CD14-positive monocyte (primary cell): ENCODE results near the gene TMEM120B. TPM values are rescaled to one million over a fixed set of nuclear protein-coding genes. Genes with fewer than 3 reads are reported as not detected.

Experiments used
- DNase-seq, 3 donors: peaks; one replicate each; pipeline ENCODE4 v3.0.0-alpha.2; 2011 to 2022
- H2AFZ ChIP-seq: 2 replicates; pipeline ENCODE4 v1.6.0; 2012; ENCODE audit warnings: mild to moderate bottlenecking, low read depth, low read length, inconsistent platforms; ENCODE audit not compliant: insufficient read depth, poor library complexity, severe bottlenecking
- H3K27ac ChIP-seq, 2 donors: 1 replicate in 1 of 2; 2 replicates in 1 of 2; pipeline ENCODE4 v1.5.1; 2012 to 2013; ENCODE audit warnings: low read length in 2 of 2, control low read depth in 1 of 2, inconsistent platforms in 1 of 2, low read depth in 1 of 2, mild to moderate bottlenecking in 1 of 2
- H3K27me3 ChIP-seq, 2 donors: one replicate each; pipeline versions ENCODE4 v1.6.0 to v1.6.1; 2011 to 2013; ENCODE audit warnings: low read length in 2 of 2; ENCODE audit not compliant: control insufficient read depth in 2 of 2, insufficient read depth in 2 of 2
- H3K36me3 ChIP-seq, 2 donors: replicated peaks in 1 of 2; 1 replicate in 1 of 2; 2 replicates in 1 of 2; pipeline versions ENCODE4 v1.5.1 to v1.6.1; 2012 to 2013; ENCODE audit warnings: low read length in 2 of 2, control low read depth in 1 of 2, inconsistent platforms in 1 of 2, mild to moderate bottlenecking in 1 of 2; ENCODE audit not compliant: insufficient read depth in 2 of 2, control insufficient read depth in 1 of 2
- H3K4me1 ChIP-seq, 2 donors: 1 replicate in 1 of 2; 2 replicates in 1 of 2; pipeline versions ENCODE4 v1.5.1 to v1.6.1; 2012 to 2013; ENCODE audit warnings: low read length in 2 of 2, control low read depth in 1 of 2, inconsistent platforms in 1 of 2, mild to moderate bottlenecking in 1 of 2, moderate library complexity in 1 of 2; ENCODE audit not compliant: insufficient read depth in 2 of 2, control insufficient read depth in 1 of 2
- H3K4me2 ChIP-seq: replicated peaks from 2 replicates; pipeline ENCODE3; 2012; ENCODE audit warnings: low read length, moderate library complexity, mild to moderate bottlenecking; ENCODE audit not compliant: poor library complexity, severe bottlenecking; ENCODE audit errors: extremely low read depth
- H3K4me3 ChIP-seq, 3 experiments: fragments of 200-600 bp in 1 of 3; sonication (generic) in 1 of 3; replicated peaks in 1 of 3; 1 replicate in 2 of 3; 2 replicates in 1 of 3; pipeline ENCODE4 v1.5.1; 2011 to 2013; ENCODE audit warnings: low read length in 3 of 3, mild to moderate bottlenecking in 3 of 3, control low read depth in 2 of 3, low read depth in 2 of 3, inconsistent platforms in 1 of 3, moderate library complexity in 1 of 3
- H3K79me2 ChIP-seq: 2 replicates; pipeline ENCODE4 v1.6.0; 2012; ENCODE audit warnings: mild to moderate bottlenecking, control low read depth, inconsistent platforms, low read length, moderate library complexity; ENCODE audit not compliant: insufficient read depth
- H3K9ac ChIP-seq: 2 replicates; pipeline ENCODE4 v1.6.0; 2017; ENCODE audit warnings: low read length, mild to moderate bottlenecking; ENCODE audit not compliant: insufficient read depth, poor library complexity, severe bottlenecking
- H3K9me3 ChIP-seq, 2 donors: replicated peaks in 1 of 2; 1 replicate in 1 of 2; 2 replicates in 1 of 2; pipeline versions ENCODE4 v1.5.1 to v1.6.1; 2012 to 2013; ENCODE audit warnings: low read length in 2 of 2, control low read depth in 1 of 2; ENCODE audit not compliant: control insufficient read depth in 1 of 2, insufficient read depth in 1 of 2
- H4K20me1 ChIP-seq: 2 replicates; pipeline ENCODE4 v1.6.0; 2012; ENCODE audit warnings: mild to moderate bottlenecking, low read length, control low read depth, moderate library complexity; ENCODE audit not compliant: insufficient read depth
- H3K27ac Mint-ChIP-seq, 7 donors: one replicate each; pipeline ENCODE4 v1.8.0; 2020; ENCODE audit warnings: mild to moderate bottlenecking in 7 of 7, mixed read lengths in 7 of 7, moderate library complexity in 6 of 7, inconsistent platforms in 2 of 7
- H3K27me3 Mint-ChIP-seq, 3 donors: one replicate each; pipeline ENCODE4 v1.8.0; 2021 to 2022; ENCODE audit warnings: low read depth in 3 of 3, mild to moderate bottlenecking in 3 of 3, mixed read lengths in 3 of 3, moderate library complexity in 3 of 3, inconsistent platforms in 1 of 3
- H3K36me3 Mint-ChIP-seq, 2 donors: one replicate each; pipeline ENCODE4 v1.8.0; 2020; ENCODE audit warnings: mixed read lengths in 2 of 2, inconsistent platforms in 1 of 2, mild to moderate bottlenecking in 1 of 2
- H3K4me1 Mint-ChIP-seq: one replicate; pipeline ENCODE4 v1.8.0; 2020; ENCODE audit warnings: mild to moderate bottlenecking, mixed read lengths
- H3K4me3 Mint-ChIP-seq, 2 donors: one replicate each; pipeline ENCODE4 v1.8.0; 2020; ENCODE audit warnings: mild to moderate bottlenecking in 2 of 2, mixed read lengths in 2 of 2, moderate library complexity in 1 of 2
- H3K9me3 Mint-ChIP-seq, 7 donors: one replicate each; pipeline ENCODE4 v1.8.0; 2020 to 2022; ENCODE audit warnings: mixed read lengths in 7 of 7, mild to moderate bottlenecking in 6 of 7, moderate library complexity in 6 of 7, inconsistent platforms in 2 of 7
- WGBS: methylation state at CpG from one replicate; pipeline ENCODE4 v1.1.5; 2013; ENCODE audit warnings: missing lambda C conversion rate; ENCODE audit not compliant: insufficient coverage; 5-methylcytosine and 5-hydroxymethylcytosine counted together
- intact Hi-C, 2 donors: fragments of 100-400 bp; cut with micrococcal nuclease; formaldehyde crosslinking; loops; one replicate each; pipeline versions ENCODE4 v1.15.0 to v1.15.1; 2023
- polyA plus RNA-seq, 3 donors: library from polyadenylated mRNA; depleted of rRNA in 1 of 3; unstranded in 2 of 3; stranded (reverse) in 1 of 3; fragments of 300-500 nt in 2 of 3; fragments of >200 nt in 1 of 3; fragmentation: Illumina TruSeq in 2 of 3; gene quantifications; 1 replicate in 2 of 3; 2 replicates in 1 of 3; pipeline ENCODE4 v1.2.3, GENCODE V29; 2012 to 2021
- TF ChIP-seq, protein P1 (sequence below): fragments of 200-600 bp; IDR thresholded peaks from one replicate; pipeline ENCODE4 v1.8.0; 2022; ENCODE audit warnings: antibody characterized with exemption, mild to moderate bottlenecking

Gene TMEM120B
- polyA plus RNA-seq, 3 donors, result 0.65 to 2.4 (median 1.1) TPM

DNA sequence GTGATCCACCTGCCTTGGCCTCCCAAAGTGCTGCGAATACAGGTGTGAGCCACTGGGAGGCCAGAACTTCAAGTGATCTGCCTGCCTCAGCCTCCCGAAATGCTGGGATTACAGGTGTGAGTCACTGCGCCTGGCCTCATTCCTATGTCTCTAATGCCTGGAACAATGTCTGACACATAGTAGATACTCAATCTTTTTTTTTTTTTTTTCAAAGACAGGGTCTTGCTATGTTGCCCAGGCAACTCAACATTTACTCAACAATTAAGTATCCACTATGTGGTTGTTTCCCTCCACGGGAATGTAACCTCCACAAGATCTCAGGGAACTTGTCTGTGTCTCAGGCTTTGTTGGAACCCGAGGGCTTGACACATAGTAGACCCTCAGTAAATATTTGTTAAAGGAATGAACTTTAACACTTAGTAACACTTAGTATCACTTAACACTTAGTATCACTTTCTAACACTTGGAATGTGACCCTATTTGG is 3.0 kb upstream of the TMEM120B start:
- Histone ChIP-seq H3K36me3 (no peaks in the 10 kb centered on the region), H3K79me2 (peaks cover 4% of the 10 kb centered on the region), H3K4me2 (no peak overlapping the region), H3K27me3 (no peaks in the 10 kb centered on the region), H3K9me3 (no peaks in the 10 kb centered on the region), H3K9ac (no peak overlapping the region), H4K20me1 (no peaks in the 10 kb centered on the region), H2AFZ (no peak overlapping the region), H3K4me1 (peaks cover 18 to 28% of the 10 kb centered on the region in 2 donors), H3K4me3 (no peak overlapping the region), H3K27ac (no peak overlapping the region)
- Mint-ChIP-seq H3K4me1 (peaks cover 26% of the 10 kb centered on the region), H3K36me3 (no peaks in the 10 kb centered on the region), H3K9me3 (peaks cover 0 to 3% (median 2%) of the 10 kb centered on the region in 7 donors), H3K27ac (no peak overlapping the region), H3K27me3 (peaks cover 6 to 14% (median 7%) of the 10 kb centered on the region in 3 donors), H3K4me3 (no peak overlapping the region)
- WGBS, result 98% methylated on average over 3 of the region's 5 CpGs
- TF ChIP-seq, protein P1, sequence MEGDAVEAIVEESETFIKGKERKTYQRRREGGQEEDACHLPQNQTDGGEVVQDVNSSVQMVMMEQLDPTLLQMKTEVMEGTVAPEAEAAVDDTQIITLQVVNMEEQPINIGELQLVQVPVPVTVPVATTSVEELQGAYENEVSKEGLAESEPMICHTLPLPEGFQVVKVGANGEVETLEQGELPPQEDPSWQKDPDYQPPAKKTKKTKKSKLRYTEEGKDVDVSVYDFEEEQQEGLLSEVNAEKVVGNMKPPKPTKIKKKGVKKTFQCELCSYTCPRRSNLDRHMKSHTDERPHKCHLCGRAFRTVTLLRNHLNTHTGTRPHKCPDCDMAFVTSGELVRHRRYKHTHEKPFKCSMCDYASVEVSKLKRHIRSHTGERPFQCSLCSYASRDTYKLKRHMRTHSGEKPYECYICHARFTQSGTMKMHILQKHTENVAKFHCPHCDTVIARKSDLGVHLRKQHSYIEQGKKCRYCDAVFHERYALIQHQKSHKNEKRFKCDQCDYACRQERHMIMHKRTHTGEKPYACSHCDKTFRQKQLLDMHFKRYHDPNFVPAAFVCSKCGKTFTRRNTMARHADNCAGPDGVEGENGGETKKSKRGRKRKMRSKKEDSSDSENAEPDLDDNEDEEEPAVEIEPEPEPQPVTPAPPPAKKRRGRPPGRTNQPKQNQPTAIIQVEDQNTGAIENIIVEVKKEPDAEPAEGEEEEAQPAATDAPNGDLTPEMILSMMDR, result no peak
- no peak for DNase-seq
- intact Hi-C loops, result no loop called here

DNA sequence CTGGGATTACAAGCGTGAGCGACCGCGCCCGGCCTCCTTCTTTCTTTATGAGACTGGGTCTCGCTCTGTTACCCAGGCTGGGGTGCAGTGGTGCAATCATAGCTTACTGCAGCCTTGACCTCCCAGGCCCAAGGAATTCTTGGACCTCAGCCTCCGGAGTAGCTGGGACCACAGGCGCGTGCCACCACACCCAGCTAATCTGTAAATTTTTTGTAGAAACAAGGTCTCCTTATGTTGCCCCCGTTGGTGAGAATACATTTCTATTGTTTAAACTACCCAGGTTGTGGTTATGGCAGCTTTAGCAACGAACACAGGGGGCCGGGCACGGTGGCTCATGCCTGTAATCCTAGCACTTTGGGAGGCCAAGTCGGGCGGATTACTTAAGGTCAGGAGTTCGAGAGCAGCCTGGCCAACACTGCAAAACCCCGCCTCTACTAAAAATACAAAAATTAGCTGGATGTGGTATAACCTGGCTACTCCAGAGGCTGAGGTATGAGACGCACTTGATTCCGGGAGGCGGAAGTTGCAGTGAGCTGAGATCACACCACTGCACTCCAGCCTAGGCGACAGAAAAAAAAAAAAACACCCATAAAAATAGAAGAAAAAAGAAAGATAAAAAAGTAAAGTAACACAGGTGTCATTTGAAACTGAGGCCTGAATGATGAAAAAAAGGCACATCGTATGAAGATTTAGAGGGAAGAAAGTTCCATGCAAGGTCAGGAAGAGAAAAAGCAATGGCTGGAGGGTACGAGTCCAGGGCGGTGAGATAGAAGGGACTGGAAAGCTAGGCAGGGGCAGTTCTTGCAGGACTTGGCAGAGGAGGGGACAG is 977 bp upstream of the TMEM120B start:
- intact Hi-C loops, result loop anchor here in 1 of 2 donors (10.0 kb wide), 1 partner anchor 173 kb away; the partner anchor contains the start of gene PSMD9
- WGBS, result 56% methylated on average over 14 of the region's 24 CpGs
- DNase-seq, result peak in 2 of 3 donors; percentile 8 to 12

More for the DNA sequence above, 977 bp upstream of the TMEM120B start:
- Mint-ChIP-seq H3K4me1 (peaks cover 26% of the 10 kb centered on the region), H3K27me3 (peaks cover 2 to 12% (median 4%) of the 10 kb centered on the region in 3 donors), H3K36me3 (no peaks in the 10 kb centered on the region), H3K27ac (peak overlapping the region; percentile 92 to 98 (median 95)), H3K9me3 (no peaks in the 10 kb centered on the region), H3K4me3 (peak overlapping the region; percentile 91 to 95)
- TF ChIP-seq, protein P1, result no peak
- Histone ChIP-seq H3K4me1 (peaks cover 18 to 28% of the 10 kb centered on the region in 2 donors), H3K4me3 (peak overlapping the region; percentile 54 to 97 (median 94)), H4K20me1 (no peaks in the 10 kb centered on the region), H3K9ac (peak overlapping the region; percentile 70), H3K9me3 (no peaks in the 10 kb centered on the region), H3K36me3 (no peaks in the 10 kb centered on the region), H2AFZ (peak overlapping the region; percentile 97), H3K79me2 (peaks cover 4% of the 10 kb centered on the region), H3K4me2 (peak overlapping the region; percentile 99), H3K27ac (peak overlapping the region; percentile 61 to 86), H3K27me3 (no peaks in the 10 kb centered on the region)
